ENCODE data around the gene PEPD.

GRCh38 chr19:33465371-33465770 is 56.2 kb downstream of the PEPD start:
- no peak for TF ChIP-seq CTCF (IDR thresholded peaks at IDR 0.05)
- no peak for TF ChIP-seq MYBL2 (CRISPR knock-in tag; IDR thresholded peaks at IDR 0.05)
- no peak for TF ChIP-seq HMGXB4 (CRISPR knock-in tag; IDR thresholded peaks at IDR 0.05)

Measured in WTC11 (cell line).